ENCODE measurements around the gene ZSCAN16. TPM values are rescaled to one million over a fixed set of nuclear protein-coding genes. Genes with fewer than 3 reads are reported as not detected.
"Not testable (repeated sequence)": the region's sequence is repeated elsewhere in the genome, so short reads cannot be mapped to it uniquely, and the experiment has no call there.

The ZSCAN16 gene
- total RNA-seq, 1 donor from 2014 or later = 6.5 TPM

DNA sequence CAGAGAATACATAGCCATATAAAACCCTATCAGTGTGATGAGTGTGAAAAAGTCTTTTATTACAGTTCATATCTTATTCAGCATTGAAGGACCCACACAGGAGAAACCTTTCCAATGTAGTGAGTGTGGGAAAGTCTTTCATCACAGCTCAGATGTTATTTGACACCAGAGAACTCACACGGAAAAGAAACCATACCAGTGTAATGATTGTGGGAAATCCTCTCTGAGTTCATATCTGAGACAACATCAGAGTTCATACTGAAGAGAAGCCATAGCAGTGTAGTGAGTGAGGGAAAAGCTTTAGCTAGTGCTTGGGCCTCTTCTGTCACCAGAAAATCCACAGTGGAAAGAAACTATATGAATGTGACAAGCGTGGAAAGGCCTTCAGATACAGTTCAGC, 8.6 kb upstream of the ZSCAN16 start:
- no peak for DNase-seq (ENCODE audit: low spot score)
- Mint-ChIP-seq H3K9me3 (ENCODE audit: unreplicated experiment) (no peaks in the 10 kb centered on the region), H3K4me3 (ENCODE audit: unreplicated experiment) (no peak overlapping the region), H3K27ac (ENCODE audit: unreplicated experiment) (no peak overlapping the region), H3K4me1 (ENCODE audit: unreplicated experiment) (no peaks in the 10 kb centered on the region), H3K36me3 (ENCODE audit: low read depth, unreplicated experiment) (peaks cover 11% of the 10 kb centered on the region), H3K27me3 (ENCODE audit: unreplicated experiment) (no peaks in the 10 kb centered on the region)
- TF ChIP-seq CTCF (IDR thresholded peaks at IDR 0.05; ENCODE audit: unreplicated experiment) = no peak

GRCh38 chr6:28117386-28118050, 6.9 kb upstream of the ZSCAN16 start:
- H3K36me3 Mint-ChIP-seq (ENCODE audit: low read depth, unreplicated experiment) = peaks cover 11% of the 10 kb centered on the region
- H3K27me3 Mint-ChIP-seq (ENCODE audit: unreplicated experiment) = no peaks in the 10 kb centered on the region
- TF ChIP-seq CTCF (IDR thresholded peaks at IDR 0.05; ENCODE audit: unreplicated experiment) = no peak

DNA sequence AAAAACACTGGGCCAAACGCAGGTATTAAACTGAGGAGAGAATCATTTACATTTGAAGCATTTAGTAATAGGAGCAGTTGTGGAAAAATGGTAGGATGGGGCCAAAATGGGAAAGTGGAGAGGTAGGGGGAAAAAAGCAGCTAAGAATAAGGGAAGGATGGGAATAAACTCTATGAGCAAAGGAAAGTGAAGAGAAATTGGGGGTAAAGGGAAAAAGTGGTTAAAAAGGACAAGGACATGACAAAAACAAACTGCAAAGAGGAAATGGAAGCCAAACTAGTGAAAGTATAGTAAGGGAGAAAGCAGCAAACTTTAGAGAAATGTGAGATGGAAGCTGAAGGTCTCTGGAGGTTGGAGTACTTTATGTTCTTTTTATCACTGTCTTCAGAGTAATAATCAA, 6.2 kb upstream of the ZSCAN16 start:
- no peak for DNase-seq (ENCODE audit: low spot score)
- no peak for TF ChIP-seq CTCF (IDR thresholded peaks at IDR 0.05; ENCODE audit: unreplicated experiment)
- Mint-ChIP-seq H3K36me3 (ENCODE audit: low read depth, unreplicated experiment) (peaks cover 11% of the 10 kb centered on the region), H3K4me3 (ENCODE audit: unreplicated experiment) (no peak overlapping the region), H3K27me3 (ENCODE audit: unreplicated experiment) (peaks cover under 1% of the 10 kb centered on the region), H3K27ac (ENCODE audit: unreplicated experiment) (no peak overlapping the region), H3K4me1 (ENCODE audit: unreplicated experiment) (no peaks in the 10 kb centered on the region), H3K9me3 (ENCODE audit: unreplicated experiment) (no peaks in the 10 kb centered on the region)

More at GRCh38 chr6:28117386-28118050, 6.9 kb upstream of the ZSCAN16 start:
- Mint-ChIP-seq H3K27ac (ENCODE audit: unreplicated experiment) (no peak overlapping the region), H3K9me3 (ENCODE audit: unreplicated experiment) (no peaks in the 10 kb centered on the region), H3K4me1 (ENCODE audit: unreplicated experiment) (no peaks in the 10 kb centered on the region), H3K4me3 (ENCODE audit: unreplicated experiment) (no peak overlapping the region)
- DNase-seq (ENCODE audit: low spot score) = no peak

- peaks cover 15% of the 10 kb centered on the region for H3K4me1 Mint-ChIP-seq (ENCODE audit: unreplicated experiment)
- no peaks in the 10 kb centered on the region for H3K9me3 Mint-ChIP-seq (ENCODE audit: unreplicated experiment)
- DNase-seq (ENCODE audit: low spot score) = no peak
- TF ChIP-seq CTCF (IDR thresholded peaks at IDR 0.05; ENCODE audit: unreplicated experiment) = no peak
- peaks cover 12% of the 10 kb centered on the region for H3K36me3 Mint-ChIP-seq (ENCODE audit: low read depth, unreplicated experiment)
- H3K27me3 Mint-ChIP-seq (ENCODE audit: unreplicated experiment) = peaks cover 5% of the 10 kb centered on the region
- no peak overlapping the region for H3K4me3 Mint-ChIP-seq (ENCODE audit: unreplicated experiment)
- no peak overlapping the region for H3K27ac Mint-ChIP-seq (ENCODE audit: unreplicated experiment)
These were observed 2.5 kb upstream of the ZSCAN16 start for GRCh38 chr6:28121876-28122275.

DNA sequence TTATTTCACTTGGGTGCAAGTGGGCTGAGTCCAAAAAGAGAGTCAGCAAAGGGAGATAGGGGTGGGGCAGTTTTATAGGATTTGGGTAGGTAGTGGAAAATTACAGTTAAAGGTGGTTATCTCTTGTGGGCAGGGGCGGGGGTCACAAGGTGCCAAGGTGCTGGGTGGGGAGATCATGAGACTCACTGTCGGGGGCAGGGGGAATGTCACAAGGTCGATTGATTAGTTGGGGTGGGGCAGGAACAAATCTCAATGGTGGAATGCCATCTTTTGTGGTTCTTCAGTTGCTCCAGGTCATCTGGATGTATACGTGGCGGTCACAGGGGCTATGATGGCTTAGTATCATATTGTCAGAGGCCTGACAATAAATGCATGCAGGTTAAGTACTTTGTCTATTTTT, 2.1 kb upstream of the ZSCAN16 start:
- not testable (repeated sequence) for H3K4me3 Mint-ChIP-seq (ENCODE audit: unreplicated experiment); DNase-seq (ENCODE audit: low spot score); H3K27me3 Mint-ChIP-seq (ENCODE audit: unreplicated experiment); H3K27ac Mint-ChIP-seq (ENCODE audit: unreplicated experiment); H3K9me3 Mint-ChIP-seq (ENCODE audit: unreplicated experiment)
- H3K4me1 Mint-ChIP-seq (ENCODE audit: unreplicated experiment) = peaks cover 19% of the 10 kb centered on the region
- peaks cover 13% of the 10 kb centered on the region for H3K36me3 Mint-ChIP-seq (ENCODE audit: low read depth, unreplicated experiment)
